Transverse colon (tissue), 4 donors: ENCODE results near the gene INSC. TPM values are rescaled to one million over a fixed set of nuclear protein-coding genes. Genes with fewer than 3 reads are reported as not detected.

Source experiments
- DNase-seq: peaks from one replicate; pipeline ENCODE4 v3.0.0-alpha.2; 2019
- H3K27ac ChIP-seq, 4 donors: fragments of 200-600 bp; sonication (generic); 2 replicates each; pipeline ENCODE4 v1.5.1; 2016 to 2018; ENCODE audit warnings: inconsistent platforms in 4 of 4
- H3K27me3 ChIP-seq: fragments of 200-600 bp; sonication (generic); 2 replicates; pipeline ENCODE4 v1.5.1; 2017; ENCODE audit warnings: inconsistent platforms
- H3K36me3 ChIP-seq, 4 donors: fragments of 200-600 bp; sonication (generic); 2 replicates each; pipeline ENCODE4 v1.5.1; 2017 to 2019; ENCODE audit warnings: inconsistent platforms in 4 of 4
- H3K4me1 ChIP-seq, 4 donors: fragments of 200-600 bp; sonication (generic); 2 replicates each; pipeline ENCODE4 v1.5.1; 2017 to 2020; ENCODE audit warnings: inconsistent platforms in 4 of 4
- H3K4me3 ChIP-seq, 4 donors: fragments of 200-600 bp; sonication (generic); 1 replicate in 1 of 4; 2 replicates in 3 of 4; pipeline versions ENCODE4 v1.5.1 to v1.6.1; 2017 to 2019; ENCODE audit warnings: inconsistent platforms in 4 of 4
- H3K9me3 ChIP-seq, 2 donors: fragments of 200-600 bp; sonication (generic); 2 replicates each; pipeline ENCODE4 v1.5.1; 2017 to 2019; ENCODE audit warnings: inconsistent platforms in 2 of 2
- CTCF ChIP-seq, 5 experiments: fragments of 200-600 bp in 3 of 5; fragments of 450-650 bp in 2 of 5; sonication (generic) in 3 of 5; IDR thresholded peaks; 1 replicate in 2 of 5; 2 replicates in 3 of 5; pipeline ENCODE4 v1.5.1; 2016 to 2017; ENCODE audit warnings: antibody characterized with exemption in 5 of 5, inconsistent platforms in 3 of 5, mild to moderate bottlenecking in 2 of 5, moderate library complexity in 1 of 5
- EP300 ChIP-seq: sonication (generic); formaldehyde crosslinking; IDR thresholded peaks from one replicate; pipeline ENCODE4 v1.6.1; 2017; ENCODE audit warnings: antibody characterized with exemption, low read depth
- POLR2A ChIP-seq: fragments of 450-650 bp; IDR thresholded peaks from one replicate; pipeline ENCODE4 v1.6.1; 2016; ENCODE audit warnings: antibody characterized with exemption, mild to moderate bottlenecking, moderate library complexity
- POLR2AphosphoS5 ChIP-seq, 3 donors: sonication (generic); formaldehyde crosslinking; IDR thresholded peaks; one replicate each; pipeline ENCODE4 v1.6.1; 2016; ENCODE audit warnings: antibody characterized with exemption in 3 of 3
- WGBS, 2 donors: methylation state at CpG; one replicate each; pipeline ENCODE4 v1.1.5; 2018; ENCODE audit warnings: low coverage in 1 of 2; 5-methylcytosine and 5-hydroxymethylcytosine counted together
- in situ Hi-C, 4 donors: fragments of 200-750 bp; cut with MboI; loops; one replicate each; pipeline versions ENCODE4 v1.15.0 to v1.15.1; 2017; ENCODE audit warnings: low sequenced_read_pairs in 3 of 4, low pct_ligation_motif_present in 1 of 4, low pct_unique_long_range_greater_than_20kb in 1 of 4
- intact Hi-C: fragments of 100-400 bp; cut with DNase I; formaldehyde crosslinking; loops from one replicate; pipeline ENCODE4 v1.15.1; 2023; ENCODE audit warnings: low total_unique reads
- total RNA-seq, 4 donors: library from RNA; depleted of rRNA; stranded (reverse); fragments of >200 nt; gene quantifications; one replicate each; pipeline ENCODE4 v1.1.0, GENCODE V29; 2016

Gene INSC
- total RNA-seq, 4 donors from 2014 or later: 0.60 to 1.9 (median 1.3) TPM

- Histone ChIP-seq H3K36me3 (no peaks in the 10 kb centered on the region), H3K9me3 (no peaks in the 10 kb centered on the region), H3K4me3 (no peak overlapping the region), H3K27ac (no peak overlapping the region), H3K4me1 (no peaks in the 10 kb centered on the region), H3K27me3 (no peaks in the 10 kb centered on the region)
- WGBS, 2 donors: 70% methylated on average over 2 of the region's 2 CpGs; no CpG with 5 or more reads in 1 of the 2 donors
- no peak for DNase-seq
- intact Hi-C loops: no loop called here
- in situ Hi-C loops: no loop called here
- TF ChIP-seq CTCF (IDR thresholded peaks at IDR 0.05) (no peak), POLR2AphosphoS5 (IDR thresholded peaks at IDR 0.05) (no peak), POLR2A (no peak), EP300 (no peak)
These were observed 160.4 kb downstream of the INSC start for GRCh38 chr11:15275141-15275540.

DNA sequence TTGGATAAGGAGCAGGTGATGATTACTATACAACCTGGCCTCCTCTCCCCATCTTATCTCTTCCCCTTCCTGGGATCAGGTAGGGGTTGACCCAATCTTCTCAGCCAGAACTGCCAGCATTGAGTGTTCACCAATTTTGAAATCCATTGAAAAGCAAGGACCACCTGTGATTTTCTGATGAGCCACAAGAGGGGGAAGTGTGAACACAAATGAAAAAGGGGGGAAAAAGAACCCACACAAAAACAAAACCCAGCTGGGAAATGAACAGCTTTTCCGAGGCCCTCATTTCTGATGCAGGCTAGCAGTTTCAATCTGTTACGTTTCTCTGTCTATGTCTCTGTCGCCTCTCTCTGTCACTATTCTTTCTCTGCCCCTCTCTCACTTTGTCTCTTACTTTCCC is 161.9 kb downstream of the INSC start:
- Histone ChIP-seq H3K27me3 (no peaks in the 10 kb centered on the region), H3K36me3 (no peaks in the 10 kb centered on the region), H3K27ac (no peak overlapping the region), H3K9me3 (no peaks in the 10 kb centered on the region), H3K4me3 (no peak overlapping the region), H3K4me1 (no peaks in the 10 kb centered on the region)
- in situ Hi-C loops: no loop called here
- no peak for DNase-seq
- TF ChIP-seq CTCF (IDR thresholded peaks at IDR 0.05) (peak in 1 of 5 experiments; percentile 11), POLR2AphosphoS5 (IDR thresholded peaks at IDR 0.05) (no peak), POLR2A (no peak), EP300 (no peak)
- 41 to 62% methylated on average over 3 of the region's 3 CpGs for WGBS, 2 donors
- intact Hi-C loops: no loop called here

- Histone ChIP-seq H3K27me3 (no peaks in the 10 kb centered on the region), H3K36me3 (no peaks in the 10 kb centered on the region), H3K4me3 (no peak overlapping the region), H3K4me1 (no peaks in the 10 kb centered on the region), H3K9me3 (no peaks in the 10 kb centered on the region), H3K27ac (no peak overlapping the region)
- WGBS, 2 donors: 53 to 71% methylated on average over 4 to 5 of the region's 5 CpGs
- intact Hi-C loops: no loop called here
- no peak for DNase-seq
- TF ChIP-seq POLR2AphosphoS5 (IDR thresholded peaks at IDR 0.05): no peak
- no peak for TF ChIP-seq EP300
- no peak for TF ChIP-seq POLR2A
- TF ChIP-seq CTCF (IDR thresholded peaks at IDR 0.05): no peak
- in situ Hi-C loops: no loop called here
These were observed 163.4 kb downstream of the INSC start for GRCh38 chr11:15278128-15278527.

DNA sequence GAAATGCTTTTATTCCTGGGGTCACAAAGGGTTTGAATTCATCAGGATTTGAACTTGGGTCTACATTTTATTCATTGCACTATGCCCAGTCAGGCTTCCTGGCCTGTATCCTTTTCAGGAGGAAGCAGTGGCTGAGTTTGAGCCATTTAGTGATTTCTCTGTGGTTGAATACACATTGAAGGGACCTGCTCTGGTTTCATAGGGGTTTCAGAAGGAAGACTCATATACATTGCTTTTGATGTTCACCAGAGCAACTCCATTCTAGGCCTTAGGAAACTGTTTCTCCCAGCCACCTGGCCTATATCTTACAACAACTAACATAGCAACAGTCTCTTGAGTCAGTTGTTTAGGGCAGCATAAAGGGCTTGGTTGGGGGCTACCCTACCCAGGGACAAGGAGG is 165.7 kb downstream of the INSC start:
- intact Hi-C loops (no loop called here), in situ Hi-C loops (no loop called here)
- no peaks in the 10 kb centered on the region for H3K4me1 ChIP-seq
- no peak overlapping the region for H3K27ac ChIP-seq
- TF ChIP-seq CTCF (IDR thresholded peaks at IDR 0.05) (no peak), POLR2AphosphoS5 (IDR thresholded peaks at IDR 0.05) (no peak), EP300 (no peak), POLR2A (no peak)
- no peaks in the 10 kb centered on the region for H3K27me3 ChIP-seq
- H3K36me3 ChIP-seq: no peaks in the 10 kb centered on the region
- H3K4me3 ChIP-seq: no peak overlapping the region
- no peak for DNase-seq
- H3K9me3 ChIP-seq: no peaks in the 10 kb centered on the region
